ENCODE data around the gene EIF3L.
A peak's percentile ranks its signal among the peaks of the same experiment; 100 is the strongest.

The EIF3L gene

DNA sequence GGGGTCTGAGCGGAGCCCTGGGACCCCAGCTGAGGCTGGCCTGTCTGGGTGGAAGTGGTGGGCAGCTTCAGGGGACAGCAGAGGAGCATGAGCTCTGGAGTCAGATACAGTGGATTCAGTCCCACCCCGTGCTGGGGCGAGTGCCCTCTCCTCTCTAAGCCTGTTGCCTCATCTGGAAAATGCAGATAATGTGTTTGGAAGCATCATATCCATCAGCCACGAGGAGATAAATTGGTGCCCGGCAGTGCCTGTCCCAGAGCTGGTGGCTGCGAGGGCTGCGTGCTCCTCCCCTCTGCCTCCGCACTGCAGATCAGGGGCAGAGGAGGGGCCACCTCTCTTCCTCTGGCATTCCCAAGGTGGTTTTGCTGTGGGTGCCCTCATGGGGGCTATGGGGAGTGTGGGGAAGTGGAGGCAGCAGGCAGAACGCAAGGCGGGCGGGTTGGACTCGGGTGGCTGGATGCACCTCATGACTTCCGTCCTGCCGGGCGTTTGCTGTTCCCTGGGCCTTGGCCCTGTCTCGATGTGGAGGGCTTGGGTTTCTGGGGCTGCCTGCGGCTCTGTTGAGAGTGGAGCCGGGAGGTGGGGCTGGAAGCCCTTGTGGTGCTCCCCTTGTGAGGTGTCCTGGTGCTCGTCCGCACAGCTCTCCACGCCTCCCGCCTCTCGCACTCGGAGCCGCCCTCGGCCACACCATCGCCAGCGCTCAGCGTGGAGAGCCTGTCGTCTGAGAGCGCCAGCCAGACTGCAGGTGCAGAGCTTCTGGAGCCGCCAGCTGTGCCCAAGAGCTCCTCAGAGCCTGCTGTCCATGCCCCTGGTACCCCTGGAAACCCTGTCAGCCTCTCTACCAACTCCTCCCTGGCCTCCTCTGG, 77.8 kb downstream of the EIF3L start:
- Histone ChIP-seq H3K4me3 (ENCODE audit: low read depth, low read length) (no peak overlapping the region), H3K27me3 (ENCODE audit: control insufficient read depth, insufficient read depth, low read length) (no peaks in the 10 kb centered on the region), H3K4me1 (peaks cover 5% of the 10 kb centered on the region), H3K79me2 (no peaks in the 10 kb centered on the region), H3K4me2 (ENCODE audit: low read length) (no peak overlapping the region), H3K27ac (no peak overlapping the region), H3K9me3 (ENCODE audit: control insufficient read depth, low read length) (no peaks in the 10 kb centered on the region), H3K36me3 (ENCODE audit: control insufficient read depth, insufficient read depth, low read length) (no peaks in the 10 kb centered on the region), H2AFZ (no peak overlapping the region), H3K9ac (no peak overlapping the region)
- TF ChIP-seq CTCF (IDR thresholded peaks at IDR 0.05): no peak

- H3K4me1 ChIP-seq: peaks cover 5% of the 10 kb centered on the region
- H3K79me2 ChIP-seq: no peaks in the 10 kb centered on the region
- no peaks in the 10 kb centered on the region for H3K27me3 ChIP-seq (ENCODE audit: control insufficient read depth, insufficient read depth, low read length)
- H3K36me3 ChIP-seq (ENCODE audit: control insufficient read depth, insufficient read depth, low read length): no peaks in the 10 kb centered on the region
- H3K4me3 ChIP-seq (ENCODE audit: low read depth, low read length): no peak overlapping the region
- TF ChIP-seq CTCF (IDR thresholded peaks at IDR 0.05): no peak
- no peak overlapping the region for H2AFZ ChIP-seq
- no peak overlapping the region for H3K27ac ChIP-seq
- no peaks in the 10 kb centered on the region for H3K9me3 ChIP-seq (ENCODE audit: control insufficient read depth, low read length)
- no peak overlapping the region for H3K9ac ChIP-seq
- H3K4me2 ChIP-seq (ENCODE audit: low read length): no peak overlapping the region
Observed at GRCh38 chr22:37927637-37927936, 78.4 kb downstream of the EIF3L start.

DNA sequence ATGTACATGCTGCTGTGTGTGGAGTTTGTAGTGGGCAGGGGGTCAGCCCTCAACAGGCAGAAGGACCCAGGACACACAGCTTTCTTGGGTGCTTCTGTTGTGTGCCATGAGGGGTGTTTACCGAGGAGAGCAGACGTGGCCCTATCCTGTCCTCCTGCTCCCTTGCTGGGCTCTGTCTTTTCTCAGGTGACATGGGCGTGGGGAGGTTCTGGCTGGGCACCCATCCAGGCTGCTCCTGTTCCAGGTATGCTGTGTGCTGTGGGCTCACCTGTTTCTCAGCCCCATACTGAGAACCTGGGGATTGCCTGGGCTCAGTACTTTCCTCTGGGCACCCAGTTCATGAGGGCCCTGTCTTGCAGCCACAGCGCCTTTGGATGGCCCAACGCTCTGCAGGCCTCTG, 80.2 kb downstream of the EIF3L start:
- Histone ChIP-seq H3K36me3 (ENCODE audit: control insufficient read depth, insufficient read depth, low read length) (no peaks in the 10 kb centered on the region), H3K9ac (no peak overlapping the region), H3K27ac (no peak overlapping the region), H3K79me2 (no peaks in the 10 kb centered on the region), H3K4me3 (ENCODE audit: low read depth, low read length) (no peak overlapping the region), H3K27me3 (ENCODE audit: control insufficient read depth, insufficient read depth, low read length) (no peaks in the 10 kb centered on the region), H3K4me1 (peaks cover 11% of the 10 kb centered on the region), H3K4me2 (ENCODE audit: low read length) (peak overlapping the region; percentile 17), H3K9me3 (ENCODE audit: control insufficient read depth, low read length) (no peaks in the 10 kb centered on the region), H2AFZ (no peak overlapping the region)
- no peak for TF ChIP-seq CTCF (IDR thresholded peaks at IDR 0.05)

- no peak overlapping the region for H2AFZ ChIP-seq
- H3K9ac ChIP-seq: no peak overlapping the region
- H3K9me3 ChIP-seq (ENCODE audit: control insufficient read depth, low read length): no peaks in the 10 kb centered on the region
- H3K27me3 ChIP-seq (ENCODE audit: control insufficient read depth, insufficient read depth, low read length): no peaks in the 10 kb centered on the region
- H3K4me1 ChIP-seq: peaks cover 11% of the 10 kb centered on the region
- no peak overlapping the region for H3K27ac ChIP-seq
- no peaks in the 10 kb centered on the region for H3K36me3 ChIP-seq (ENCODE audit: control insufficient read depth, insufficient read depth, low read length)
- no peak overlapping the region for H3K4me3 ChIP-seq (ENCODE audit: low read depth, low read length)
- H3K4me2 ChIP-seq (ENCODE audit: low read length): no peak overlapping the region
- H3K79me2 ChIP-seq: no peaks in the 10 kb centered on the region
- peak; percentile 27 for TF ChIP-seq CTCF (IDR thresholded peaks at IDR 0.05)
Observed at GRCh38 chr22:37930270-37930951, 81.2 kb downstream of the EIF3L start.

Data from parathyroid adenoma (tissue), 2 donors.